ENCODE measurements around the gene TMEM107.

The TMEM107 gene

GRCh38 chr17:8128125-8128784 is 47.9 kb downstream of the TMEM107 start:
- DNase-seq: no peak

DNA sequence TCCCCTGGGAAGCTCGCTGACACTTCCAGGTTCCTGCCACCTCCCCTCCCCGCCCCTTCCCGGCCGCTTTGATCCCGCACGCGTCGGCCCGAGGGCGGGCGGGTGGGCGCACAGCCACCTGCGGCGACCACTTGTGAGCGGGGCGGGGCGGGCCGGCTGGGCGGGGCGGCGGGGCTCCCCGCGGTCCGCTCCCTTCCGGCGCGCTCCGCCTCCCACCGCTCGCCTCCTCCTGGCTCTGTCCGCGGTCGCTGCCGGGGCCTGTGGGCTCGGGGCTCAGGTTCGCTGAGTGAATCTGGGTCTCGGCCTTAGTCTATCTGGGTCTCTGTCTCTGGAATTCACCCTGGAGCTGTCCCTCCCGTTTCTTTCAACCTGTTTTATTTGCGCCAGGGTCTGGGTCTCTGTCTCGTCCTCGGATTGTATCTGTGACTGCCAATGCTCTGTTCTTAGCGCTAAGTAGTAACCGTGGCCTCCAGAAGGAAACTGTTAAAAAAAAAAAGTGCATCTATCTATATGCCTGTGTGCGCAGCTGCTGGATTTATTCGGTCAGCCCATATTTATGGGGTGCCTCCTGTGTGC is 49.6 kb downstream of the TMEM107 start:
- DNase-seq: peak in 1 of 2 experiments; percentile 44

GRCh38 chr17:8125947-8126490 is 50.2 kb downstream of the TMEM107 start:
- DNase-seq: no peak

GRCh38 chr17:8125154-8125946 is 50.8 kb downstream of the TMEM107 start:
- peak; percentile 79 to 84 for DNase-seq

- DNase-seq: no peak
Measured at GRCh38 chr17:8124350-8125153, 51.6 kb downstream of the TMEM107 start.

DNA sequence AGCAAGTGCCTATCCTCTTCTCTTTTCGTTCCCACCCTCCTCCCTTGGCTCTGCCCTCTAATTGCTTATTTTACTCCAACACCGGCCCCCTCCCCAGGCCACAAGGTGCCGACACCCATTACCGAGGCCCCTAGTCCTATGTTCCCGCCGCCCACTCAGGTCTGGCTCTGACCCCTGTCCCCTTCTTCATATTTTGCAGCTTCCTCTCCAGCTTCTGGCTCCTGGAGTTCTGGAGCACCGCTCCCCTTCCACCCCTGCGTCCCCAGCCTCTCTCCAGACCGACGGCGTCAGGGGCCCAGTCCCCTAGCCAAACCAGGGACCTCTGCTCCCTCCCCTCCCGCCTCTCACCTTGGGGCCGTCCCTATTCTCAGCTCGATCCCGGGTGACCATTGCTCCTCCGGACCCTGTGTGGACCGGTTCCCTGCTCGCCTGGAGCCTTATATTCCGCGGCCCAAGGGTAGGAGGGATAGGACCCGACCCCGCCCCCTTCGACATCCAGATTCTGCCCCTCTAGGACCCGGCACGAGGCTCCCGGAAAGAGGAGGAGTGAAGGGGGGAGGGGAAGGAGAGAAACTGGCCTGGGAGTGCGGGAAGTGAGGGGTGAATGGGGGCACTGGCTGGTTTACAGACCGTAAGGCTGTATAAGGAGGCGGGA is 52.4 kb downstream of the TMEM107 start, which contains the start of gene HES7:
TSS of gene HES7 (minus strand) at position 412 of the 655 bp plus-strand sequence. CDS start at position 390, 22 bp downstream.
- peak in 1 of 2 experiments; percentile 57 for DNase-seq

GRCh38 chr17:8122924-8123694 is 53.1 kb downstream of the TMEM107 start:
- DNase-seq: no peak

Measured in NCI-H446 (cell line).